Stimulated activated CD4-positive, alpha-beta T cell treated with anti-CD3 and anti-CD28 coated beads, TNF-alpha, amount 100 ng/mL, for 1 hour (primary cell): ENCODE measurements around the gene WDFY1.

ENCODE experiments used
- DNase-seq, 3 donors: peaks; one replicate each; pipeline ENCODE4 v3.0.0-alpha.2; 2020; ENCODE audit warnings: low read depth in 3 of 3, low spot score in 1 of 3

WDFY1 gene

GRCh38 chr2:223863491-223863890 lies 81.6 kb downstream of the WDFY1 start:
- no peak for DNase-seq

- no peak for DNase-seq
These were observed 84.1 kb downstream of the WDFY1 start for GRCh38 chr2:223860809-223861738.

- DNase-seq, result no peak
These were observed 86.1 kb downstream of the WDFY1 start for GRCh38 chr2:223859070-223859469.

GRCh38 chr2:223856584-223856983 lies 88.6 kb downstream of the WDFY1 start:
- DNase-seq, result no peak

GRCh38 chr2:223856021-223856420 lies 89.1 kb downstream of the WDFY1 start:
- DNase-seq, result no peak

GRCh38 chr2:223855426-223855825 lies 89.7 kb downstream of the WDFY1 start:
- DNase-seq, result no peak

- DNase-seq, result no peak
These were observed 90.4 kb downstream of the WDFY1 start for GRCh38 chr2:223854741-223855140.

GRCh38 chr2:223853425-223853837 lies 91.7 kb downstream of the WDFY1 start:
- DNase-seq, result no peak

GRCh38 chr2:223852281-223852795 lies 92.8 kb downstream of the WDFY1 start:
- no peak for DNase-seq

GRCh38 chr2:223847410-223847809 lies 97.7 kb downstream of the WDFY1 start:
- no peak for DNase-seq

GRCh38 chr2:223846515-223846914 lies 98.6 kb downstream of the WDFY1 start:
- DNase-seq, result no peak

- DNase-seq, result no peak
These were observed 103.5 kb downstream of the WDFY1 start for GRCh38 chr2:223841436-223842190.

GRCh38 chr2:223837287-223838061 lies 107.7 kb downstream of the WDFY1 start, which contains the start of gene AP1S3:
AP1S3 (minus strand) TSS chr2:223837582; CDS start chr2:223837450, 132 bp downstream.
- peak; percentile 19 to 59 (median 41) for DNase-seq

GRCh38 chr2:223835701-223836532 lies 109.2 kb downstream of the WDFY1 start:
- DNase-seq, result no peak

- no peak for DNase-seq
These were observed 110.7 kb downstream of the WDFY1 start for GRCh38 chr2:223834431-223834830.

- DNase-seq, result no peak
These were observed 112.8 kb downstream of the WDFY1 start for GRCh38 chr2:223832241-223832903.

- DNase-seq, result no peak
These were observed 116.0 kb downstream of the WDFY1 start for GRCh38 chr2:223829128-223829527.

- no peak for DNase-seq
These were observed 116.8 kb downstream of the WDFY1 start for GRCh38 chr2:223828314-223828713.

GRCh38 chr2:223826995-223827394 lies 118.1 kb downstream of the WDFY1 start:
- DNase-seq, result no peak
